ENCODE measurements around the gene NCKAP1.

The NCKAP1 gene

GRCh38 chr2:182951948-182952663 lies 86.2 kb downstream of the NCKAP1 start:
- no peaks in the 10 kb centered on the region for H3K27me3 ChIP-seq (ENCODE audit: control insufficient read depth, insufficient read depth, low read length)
- no peak overlapping the region for H3K9ac ChIP-seq (ENCODE audit: low read length)
- no peak overlapping the region for H3K4me3 ChIP-seq (ENCODE audit: low read length)
- H3K9me3 ChIP-seq (ENCODE audit: control insufficient read depth, low read length): no peaks in the 10 kb centered on the region
- H3K4me1 ChIP-seq (ENCODE audit: control insufficient read depth, insufficient read depth, low read length): no peaks in the 10 kb centered on the region
- no peaks in the 10 kb centered on the region for H3K36me3 ChIP-seq (ENCODE audit: control insufficient read depth, insufficient read depth, low read length)

GRCh38 chr2:182950546-182950945 lies 87.7 kb downstream of the NCKAP1 start:
- Histone ChIP-seq H3K9ac (ENCODE audit: low read length) (no peak overlapping the region), H3K36me3 (ENCODE audit: control insufficient read depth, insufficient read depth, low read length) (no peaks in the 10 kb centered on the region), H3K4me3 (ENCODE audit: low read length) (no peak overlapping the region), H3K27me3 (ENCODE audit: control insufficient read depth, insufficient read depth, low read length) (no peaks in the 10 kb centered on the region), H3K9me3 (ENCODE audit: control insufficient read depth, low read length) (no peaks in the 10 kb centered on the region), H3K4me1 (ENCODE audit: control insufficient read depth, insufficient read depth, low read length) (no peaks in the 10 kb centered on the region)

- no peaks in the 10 kb centered on the region for H3K27me3 ChIP-seq (ENCODE audit: control insufficient read depth, insufficient read depth, low read length)
- H3K9me3 ChIP-seq (ENCODE audit: control insufficient read depth, low read length): no peaks in the 10 kb centered on the region
- H3K4me1 ChIP-seq (ENCODE audit: control insufficient read depth, insufficient read depth, low read length): no peaks in the 10 kb centered on the region
- H3K9ac ChIP-seq (ENCODE audit: low read length): no peak overlapping the region
- H3K4me3 ChIP-seq (ENCODE audit: low read length): no peak overlapping the region
- H3K36me3 ChIP-seq (ENCODE audit: control insufficient read depth, insufficient read depth, low read length): no peaks in the 10 kb centered on the region
These were observed 88.6 kb downstream of the NCKAP1 start for GRCh38 chr2:182949572-182950189.

- no peaks in the 10 kb centered on the region for H3K27me3 ChIP-seq (ENCODE audit: control insufficient read depth, insufficient read depth, low read length)
These were observed 89.2 kb downstream of the NCKAP1 start for GRCh38 chr2:182949052-182949451.

GRCh38 chr2:182946958-182947369 lies 91.3 kb downstream of the NCKAP1 start:
- H3K27me3 ChIP-seq (ENCODE audit: control insufficient read depth, insufficient read depth, low read length): no peaks in the 10 kb centered on the region
- no peak overlapping the region for H3K9ac ChIP-seq (ENCODE audit: low read length)
- H3K36me3 ChIP-seq (ENCODE audit: control insufficient read depth, insufficient read depth, low read length): no peaks in the 10 kb centered on the region
- no peak overlapping the region for H3K4me3 ChIP-seq (ENCODE audit: low read length)
- no peaks in the 10 kb centered on the region for H3K9me3 ChIP-seq (ENCODE audit: control insufficient read depth, low read length)
- no peaks in the 10 kb centered on the region for H3K4me1 ChIP-seq (ENCODE audit: control insufficient read depth, insufficient read depth, low read length)

More at GRCh38 chr2:182949052-182949451, 89.2 kb downstream of the NCKAP1 start:
- no peaks in the 10 kb centered on the region for H3K9me3 ChIP-seq (ENCODE audit: control insufficient read depth, low read length)
- no peak overlapping the region for H3K4me3 ChIP-seq (ENCODE audit: low read length)
- no peaks in the 10 kb centered on the region for H3K36me3 ChIP-seq (ENCODE audit: control insufficient read depth, insufficient read depth, low read length)
- H3K9ac ChIP-seq (ENCODE audit: low read length): no peak overlapping the region
- H3K4me1 ChIP-seq (ENCODE audit: control insufficient read depth, insufficient read depth, low read length): no peaks in the 10 kb centered on the region

GRCh38 chr2:182943339-182943738 lies 94.9 kb downstream of the NCKAP1 start:
- no peaks in the 10 kb centered on the region for H3K36me3 ChIP-seq (ENCODE audit: control insufficient read depth, insufficient read depth, low read length)
- no peak overlapping the region for H3K4me3 ChIP-seq (ENCODE audit: low read length)
- H3K4me1 ChIP-seq (ENCODE audit: control insufficient read depth, insufficient read depth, low read length): no peaks in the 10 kb centered on the region

GRCh38 chr2:182942756-182943155 lies 95.5 kb downstream of the NCKAP1 start:
- H3K27me3 ChIP-seq (ENCODE audit: control insufficient read depth, insufficient read depth, low read length): no peaks in the 10 kb centered on the region
- H3K4me3 ChIP-seq (ENCODE audit: low read length): no peak overlapping the region
- H3K4me1 ChIP-seq (ENCODE audit: control insufficient read depth, insufficient read depth, low read length): no peaks in the 10 kb centered on the region
- no peaks in the 10 kb centered on the region for H3K36me3 ChIP-seq (ENCODE audit: control insufficient read depth, insufficient read depth, low read length)
- H3K9me3 ChIP-seq (ENCODE audit: control insufficient read depth, low read length): no peaks in the 10 kb centered on the region
- no peak overlapping the region for H3K9ac ChIP-seq (ENCODE audit: low read length)

More at GRCh38 chr2:182943339-182943738, 94.9 kb downstream of the NCKAP1 start:
- H3K9ac ChIP-seq (ENCODE audit: low read length): no peak overlapping the region
- no peaks in the 10 kb centered on the region for H3K27me3 ChIP-seq (ENCODE audit: control insufficient read depth, insufficient read depth, low read length)
- no peaks in the 10 kb centered on the region for H3K9me3 ChIP-seq (ENCODE audit: control insufficient read depth, low read length)

GRCh38 chr2:182941919-182942318 lies 96.3 kb downstream of the NCKAP1 start:
- H3K4me1 ChIP-seq (ENCODE audit: control insufficient read depth, insufficient read depth, low read length): no peaks in the 10 kb centered on the region
- no peaks in the 10 kb centered on the region for H3K9me3 ChIP-seq (ENCODE audit: control insufficient read depth, low read length)
- H3K27me3 ChIP-seq (ENCODE audit: control insufficient read depth, insufficient read depth, low read length): no peaks in the 10 kb centered on the region
- no peak overlapping the region for H3K9ac ChIP-seq (ENCODE audit: low read length)
- no peaks in the 10 kb centered on the region for H3K36me3 ChIP-seq (ENCODE audit: control insufficient read depth, insufficient read depth, low read length)
- H3K4me3 ChIP-seq (ENCODE audit: low read length): no peak overlapping the region

GRCh38 chr2:182941121-182941722 lies 97.0 kb downstream of the NCKAP1 start:
- H3K4me3 ChIP-seq (ENCODE audit: low read length): no peak overlapping the region
- no peaks in the 10 kb centered on the region for H3K4me1 ChIP-seq (ENCODE audit: control insufficient read depth, insufficient read depth, low read length)
- no peaks in the 10 kb centered on the region for H3K27me3 ChIP-seq (ENCODE audit: control insufficient read depth, insufficient read depth, low read length)
- no peaks in the 10 kb centered on the region for H3K9me3 ChIP-seq (ENCODE audit: control insufficient read depth, low read length)
- no peaks in the 10 kb centered on the region for H3K36me3 ChIP-seq (ENCODE audit: control insufficient read depth, insufficient read depth, low read length)
- no peak overlapping the region for H3K9ac ChIP-seq (ENCODE audit: low read length)

GRCh38 chr2:182937870-182938269 lies 100.4 kb downstream of the NCKAP1 start:
- Histone ChIP-seq H3K9ac (ENCODE audit: low read length) (no peak overlapping the region), H3K4me3 (ENCODE audit: low read length) (no peak overlapping the region), H3K27me3 (ENCODE audit: control insufficient read depth, insufficient read depth, low read length) (no peaks in the 10 kb centered on the region), H3K9me3 (ENCODE audit: control insufficient read depth, low read length) (no peaks in the 10 kb centered on the region), H3K36me3 (ENCODE audit: control insufficient read depth, insufficient read depth, low read length) (no peaks in the 10 kb centered on the region), H3K4me1 (ENCODE audit: control insufficient read depth, insufficient read depth, low read length) (no peaks in the 10 kb centered on the region)

- H3K4me1 ChIP-seq (ENCODE audit: control insufficient read depth, insufficient read depth, low read length): no peaks in the 10 kb centered on the region
- no peak overlapping the region for H3K9ac ChIP-seq (ENCODE audit: low read length)
- no peaks in the 10 kb centered on the region for H3K9me3 ChIP-seq (ENCODE audit: control insufficient read depth, low read length)
- H3K27me3 ChIP-seq (ENCODE audit: control insufficient read depth, insufficient read depth, low read length): no peaks in the 10 kb centered on the region
- no peaks in the 10 kb centered on the region for H3K36me3 ChIP-seq (ENCODE audit: control insufficient read depth, insufficient read depth, low read length)
- H3K4me3 ChIP-seq (ENCODE audit: low read length): no peak overlapping the region
These were observed 104.6 kb downstream of the NCKAP1 start for GRCh38 chr2:182933629-182934028.

- Histone ChIP-seq H3K27me3 (ENCODE audit: control insufficient read depth, insufficient read depth, low read length) (no peaks in the 10 kb centered on the region), H3K36me3 (ENCODE audit: control insufficient read depth, insufficient read depth, low read length) (no peaks in the 10 kb centered on the region)
These were observed 108.3 kb downstream of the NCKAP1 start for GRCh38 chr2:182929972-182930371.

More at GRCh38 chr2:182929972-182930371, 108.3 kb downstream of the NCKAP1 start:
- Histone ChIP-seq H3K9me3 (ENCODE audit: control insufficient read depth, low read length) (no peaks in the 10 kb centered on the region), H3K9ac (ENCODE audit: low read length) (no peak overlapping the region), H3K4me1 (ENCODE audit: control insufficient read depth, insufficient read depth, low read length) (no peaks in the 10 kb centered on the region), H3K4me3 (ENCODE audit: low read length) (no peak overlapping the region)

Data from mucosa of stomach (tissue), 1 donor.